Body of pancreas (tissue), 4 donors: ENCODE results near the gene PREX1.

Source experiments
- CTCF ChIP-seq, 7 experiments: fragments of 450-650 bp in 4 of 7; fragments of 200-600 bp in 3 of 7; sonication (generic) in 3 of 7; IDR thresholded peaks; one replicate each; pipeline ENCODE4 v1.5.1; 2016 to 2019; ENCODE audit warnings: antibody characterized with exemption in 7 of 7
- POLR2A ChIP-seq, 3 donors: fragments of 450-650 bp; IDR thresholded peaks; one replicate each; pipeline ENCODE4 v1.6.1; 2016; ENCODE audit warnings: antibody characterized with exemption in 3 of 3, mild to moderate bottlenecking in 2 of 3

DNA sequence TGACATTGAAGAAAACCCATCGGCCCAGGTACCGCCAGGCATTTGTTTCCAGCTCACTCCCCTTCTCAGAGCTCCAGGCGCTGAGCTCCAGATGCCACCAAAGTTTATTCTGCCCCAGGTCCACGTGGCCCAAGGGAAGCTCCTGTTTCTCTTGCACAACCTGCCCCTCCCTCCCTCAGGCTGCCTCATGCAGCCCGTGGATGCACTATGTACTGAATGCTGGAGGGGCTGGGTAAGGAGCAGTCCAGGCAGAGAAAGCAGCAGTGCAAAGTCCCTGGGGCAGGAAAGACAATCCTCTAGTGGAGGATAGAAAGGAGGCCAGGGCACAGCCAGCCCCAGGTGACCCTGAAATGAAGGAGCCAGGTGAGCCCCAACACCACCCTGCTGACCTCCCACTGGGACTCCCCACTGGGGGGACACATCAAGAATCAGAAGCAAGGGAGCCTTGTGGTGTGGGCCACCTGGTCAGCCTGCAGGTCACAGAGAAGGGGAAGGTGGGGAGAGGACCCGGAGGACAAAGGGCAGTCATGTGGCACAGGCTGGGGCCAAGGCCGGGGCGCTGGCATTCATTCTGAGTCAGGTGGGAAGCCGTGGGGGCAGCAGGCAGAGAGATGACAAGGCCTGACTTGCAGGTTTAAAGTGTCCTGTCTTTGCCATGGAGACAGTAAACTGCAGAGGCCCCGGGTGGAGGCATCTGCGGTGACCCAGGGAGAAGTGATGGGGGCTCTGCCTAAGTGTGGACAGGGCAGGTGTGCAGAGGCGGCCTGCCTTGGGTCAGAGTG lies 230.1 kb downstream of the PREX1 start:
- TF ChIP-seq CTCF (IDR thresholded peaks at IDR 0.05) (no peak), POLR2A (IDR thresholded peaks at IDR 0.05) (no peak)
